ENCODE results near the gene RAB8A. TPM values are rescaled to one million over a fixed set of nuclear protein-coding genes. Genes with fewer than 3 reads are reported as not detected.

Gene RAB8A
- total RNA-seq, 1 experiment from 2014 or later, result 103 TPM

DNA sequence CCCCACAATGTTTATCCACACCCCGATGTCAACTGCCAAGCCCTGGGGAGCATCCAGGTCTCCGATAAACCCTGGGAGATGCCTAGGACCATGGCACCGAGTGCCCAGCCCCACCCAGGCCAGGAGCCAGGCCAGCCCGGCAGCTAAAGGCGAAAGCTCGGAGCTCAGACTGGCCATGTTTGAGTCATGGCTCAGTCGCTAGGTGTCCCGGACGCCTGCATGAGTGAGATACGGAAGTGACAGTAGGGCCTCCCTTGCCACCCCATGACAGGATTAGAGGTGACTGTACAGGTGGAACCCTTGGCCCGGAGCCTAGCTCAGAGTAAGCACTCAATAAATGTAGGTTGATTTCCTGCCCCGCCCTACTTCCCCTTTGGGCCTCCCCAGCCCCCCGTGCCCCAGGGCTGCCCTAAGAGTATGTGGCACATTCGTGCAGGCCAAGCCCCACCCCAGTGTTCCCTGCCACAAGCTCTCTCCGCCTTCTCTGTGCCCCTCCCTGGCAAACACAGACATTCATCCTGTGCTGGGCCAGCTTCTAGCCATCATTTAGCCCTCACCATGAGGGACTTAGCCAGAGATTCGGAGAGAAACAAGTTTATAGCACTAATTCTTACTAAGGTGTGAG, 41.2 kb upstream of the RAB8A start:
- no peaks in the 10 kb centered on the region for H3K79me2 ChIP-seq (ENCODE audit: insufficient read depth, low read length)
- H3K27ac ChIP-seq (ENCODE audit: insufficient read length, low read depth, low read length), result no peak overlapping the region
- H3K4me1 Mint-ChIP-seq, result peaks cover 27 to 28% of the 10 kb centered on the region in 2 experiments
- H4K5ac ChIP-seq (ENCODE audit: insufficient read length, low read depth, low read length), result no peak overlapping the region
- no peak overlapping the region for H3K56ac ChIP-seq (ENCODE audit: insufficient read length, low read depth, low read length)
- no peaks in the 10 kb centered on the region for H3K9me3 Mint-ChIP-seq
- H3K9me3 ChIP-seq (ENCODE audit: control insufficient read depth, low read depth, low read length), result no peaks in the 10 kb centered on the region
- H4K8ac ChIP-seq (replicated peaks; ENCODE audit: insufficient read length, low read depth, low read length), result no peak overlapping the region
- H3K36me3 Mint-ChIP-seq (ENCODE audit: insufficient read depth in 1 of 3, low read depth in 3 of 3), result no peaks in the 10 kb centered on the region; a peak in 1 of 7 replicates
- DNase-seq, result no peak
- no peak overlapping the region for H3K18ac ChIP-seq (ENCODE audit: insufficient read length, low read depth, low read length)
- H2BK20ac ChIP-seq (ENCODE audit: low read depth, low read length, poor library complexity, severe bottlenecking), result no peak overlapping the region
- H3T11ph ChIP-seq (ENCODE audit: low read length), result no peak overlapping the region
- TF ChIP-seq, protein P1, sequence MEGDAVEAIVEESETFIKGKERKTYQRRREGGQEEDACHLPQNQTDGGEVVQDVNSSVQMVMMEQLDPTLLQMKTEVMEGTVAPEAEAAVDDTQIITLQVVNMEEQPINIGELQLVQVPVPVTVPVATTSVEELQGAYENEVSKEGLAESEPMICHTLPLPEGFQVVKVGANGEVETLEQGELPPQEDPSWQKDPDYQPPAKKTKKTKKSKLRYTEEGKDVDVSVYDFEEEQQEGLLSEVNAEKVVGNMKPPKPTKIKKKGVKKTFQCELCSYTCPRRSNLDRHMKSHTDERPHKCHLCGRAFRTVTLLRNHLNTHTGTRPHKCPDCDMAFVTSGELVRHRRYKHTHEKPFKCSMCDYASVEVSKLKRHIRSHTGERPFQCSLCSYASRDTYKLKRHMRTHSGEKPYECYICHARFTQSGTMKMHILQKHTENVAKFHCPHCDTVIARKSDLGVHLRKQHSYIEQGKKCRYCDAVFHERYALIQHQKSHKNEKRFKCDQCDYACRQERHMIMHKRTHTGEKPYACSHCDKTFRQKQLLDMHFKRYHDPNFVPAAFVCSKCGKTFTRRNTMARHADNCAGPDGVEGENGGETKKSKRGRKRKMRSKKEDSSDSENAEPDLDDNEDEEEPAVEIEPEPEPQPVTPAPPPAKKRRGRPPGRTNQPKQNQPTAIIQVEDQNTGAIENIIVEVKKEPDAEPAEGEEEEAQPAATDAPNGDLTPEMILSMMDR (conservative IDR thresholded peaks at IDR 0.05), result no peak
- H3K4me2 ChIP-seq (ENCODE audit: insufficient read depth, insufficient read length, low read length), result no peak overlapping the region
- H3K79me1 ChIP-seq (ENCODE audit: insufficient read depth, low read depth, low read length, poor library complexity, severe bottlenecking), result no peaks in the 10 kb centered on the region
- no peak overlapping the region for H3K4me3 Mint-ChIP-seq
- no peak overlapping the region for H2AK5ac ChIP-seq (ENCODE audit: insufficient read length, low read length)
- H3K23ac ChIP-seq (ENCODE audit: insufficient read length, low read depth, low read length), result no peak overlapping the region
- no peak overlapping the region for H4K91ac ChIP-seq (ENCODE audit: insufficient read length, low read depth, low read length)
- no peak overlapping the region for H2BK120ac ChIP-seq (ENCODE audit: low read depth, low read length, poor library complexity, severe bottlenecking)
- no peaks in the 10 kb centered on the region for H4K20me1 ChIP-seq (ENCODE audit: control insufficient read depth, insufficient read depth, insufficient read length)
- no peak overlapping the region for H3K9ac ChIP-seq (ENCODE audit: extremely low read depth, insufficient read length, low read length)
- H2BK12ac ChIP-seq (ENCODE audit: insufficient read length, low read depth, low read length), result no peak overlapping the region
- H3K27me3 Mint-ChIP-seq (ENCODE audit: low read depth), result no peaks in the 10 kb centered on the region
- no peak overlapping the region for H3K27ac Mint-ChIP-seq
- no peak overlapping the region for H2AFZ ChIP-seq (ENCODE audit: low read length)
- no peak overlapping the region for H2BK15ac ChIP-seq (ENCODE audit: low read depth, low read length)
- H2BK5ac ChIP-seq (ENCODE audit: insufficient read length, low read length), result no peak overlapping the region
- WGBS (ENCODE audit: extremely low coverage, insufficient read length, low lambda C conversion rate), result no CpG with 5 or more reads among the region's 16 CpGs
- peaks cover under 1% of the 10 kb centered on the region for H3K23me2 ChIP-seq (ENCODE audit: insufficient read length, low read depth, low read length, poor library complexity, severe bottlenecking)
- H3K4ac ChIP-seq (ENCODE audit: low read depth, low read length), result no peak overlapping the region
- peaks cover 1% of the 10 kb centered on the region; the same call in 1 of the 2 replicates for H3K4me1 ChIP-seq (ENCODE audit: insufficient read depth, low read length)
- H3K27me3 ChIP-seq (ENCODE audit: insufficient read depth, low read length), result no peaks in the 10 kb centered on the region
- no peak overlapping the region for H3K14ac ChIP-seq (ENCODE audit: insufficient read depth, low read length)

Measured in H9 (cell line).